Activated B cell treated with CpG ODN at 0.5 μM for 24 hours (primary cell): ENCODE data around the gene ZNF366. TPM values are rescaled to one million over a fixed set of nuclear protein-coding genes. Genes with fewer than 3 reads are reported as not detected.

Experiments used
- ATAC-seq: fragments of 200-7000 bp; cut with Tn5 transposase; one replicate; pipeline ENCODE4 v1.10.0; 2021; ENCODE audit warnings: low read depth, mild to moderate bottlenecking, moderate library complexity
- CTCF ChIA-PET: fragments of 350-600 bp; sonication (Branson Sonifier 250); formaldehyde crosslinking; loops from one replicate; lab custom pipeline; 2021; ENCODE audit warnings: antibody characterized with exemption; lab: Charles Lee
- POLR2A ChIA-PET: fragments of 350-600 bp; sonication (Branson Sonifier 250); formaldehyde crosslinking; loops from one replicate; lab custom pipeline; 2021; ENCODE audit warnings: antibody characterized with exemption; lab: Charles Lee
- DNase-seq: peaks from one replicate; pipeline ENCODE4 v3.0.0; 2022
- H3K27ac Mint-ChIP-seq: one replicate; pipeline ENCODE4 v1.8.0; 2020; ENCODE audit warnings: mixed read lengths
- H3K27me3 Mint-ChIP-seq: one replicate; pipeline ENCODE4 v1.8.0; 2021; ENCODE audit warnings: mixed read lengths
- H3K36me3 Mint-ChIP-seq: one replicate; pipeline ENCODE4 v1.8.0; 2021; ENCODE audit warnings: low read depth, mixed read lengths
- H3K4me1 Mint-ChIP-seq: one replicate; pipeline ENCODE4 v1.8.0; 2021; ENCODE audit warnings: mixed read lengths
- H3K4me3 Mint-ChIP-seq: one replicate; pipeline ENCODE4 v1.8.0; 2020; ENCODE audit warnings: mild to moderate bottlenecking, mixed read lengths
- H3K9me3 Mint-ChIP-seq: one replicate; pipeline ENCODE4 v1.8.0; 2020; ENCODE audit warnings: mixed read lengths
- CTCF ChIP-seq: fragments of 200-600 bp; IDR thresholded peaks from one replicate; pipeline ENCODE4 v1.8.0; 2022; ENCODE audit warnings: antibody characterized with exemption, mild to moderate bottlenecking
- intact Hi-C: fragments of 100-400 bp; cut with micrococcal nuclease; formaldehyde crosslinking; loops from one replicate; pipeline ENCODE4 v1.15.1; 2024
- total RNA-seq: library from RNA; stranded (reverse); gene quantifications from 2 replicates; pipeline ENCODE4 v1.2.3, GENCODE V29; 2022

The ZNF366 gene
- total RNA-seq, 1 donor from 2014 or later: not detected

GRCh38 chr5:72479921-72480320 lies 27.3 kb downstream of the ZNF366 start:
- intact Hi-C loops: no loop called here
- ChIA-PET CTCF (no interaction called here), POLR2A (no interaction called here)
- H3K4me1 Mint-ChIP-seq: no peaks in the 10 kb centered on the region
- no peak overlapping the region for H3K27ac Mint-ChIP-seq
- DNase-seq (no peak), ATAC-seq (no peak)
- no peak overlapping the region for H3K4me3 Mint-ChIP-seq
- no peaks in the 10 kb centered on the region for H3K36me3 Mint-ChIP-seq
- no peak for TF ChIP-seq CTCF
- no peaks in the 10 kb centered on the region for H3K9me3 Mint-ChIP-seq
- peaks cover 13% of the 10 kb centered on the region for H3K27me3 Mint-ChIP-seq

- TF ChIP-seq CTCF: no peak
These were observed 28.5 kb downstream of the ZNF366 start for GRCh38 chr5:72478684-72479083.

GRCh38 chr5:72478276-72478675 lies 28.9 kb downstream of the ZNF366 start:
- no peaks in the 10 kb centered on the region for H3K36me3 Mint-ChIP-seq
- intact Hi-C loops: no loop called here
- no peaks in the 10 kb centered on the region for H3K4me1 Mint-ChIP-seq
- CTCF ChIA-PET: no interaction called here
- ATAC-seq (no peak), DNase-seq (no peak)
- POLR2A ChIA-PET: no interaction called here
- no peak overlapping the region for H3K27ac Mint-ChIP-seq
- H3K9me3 Mint-ChIP-seq: no peaks in the 10 kb centered on the region
- TF ChIP-seq CTCF: no peak
- no peak overlapping the region for H3K4me3 Mint-ChIP-seq
- peaks cover 14% of the 10 kb centered on the region for H3K27me3 Mint-ChIP-seq

More at GRCh38 chr5:72478684-72479083, 28.5 kb downstream of the ZNF366 start:
- Mint-ChIP-seq H3K4me1 (no peaks in the 10 kb centered on the region), H3K36me3 (no peaks in the 10 kb centered on the region), H3K27me3 (peaks cover 13% of the 10 kb centered on the region), H3K4me3 (no peak overlapping the region), H3K9me3 (no peaks in the 10 kb centered on the region), H3K27ac (no peak overlapping the region)
- ATAC-seq: no peak
- intact Hi-C loops: no loop called here
- no peak for DNase-seq
- POLR2A ChIA-PET: no interaction called here
- CTCF ChIA-PET: no interaction called here

- H3K9me3 Mint-ChIP-seq: no peaks in the 10 kb centered on the region
- ChIA-PET CTCF (no interaction called here), POLR2A (no interaction called here)
- no peak for ATAC-seq
- no peak overlapping the region for H3K27ac Mint-ChIP-seq
- DNase-seq: no peak
- no peaks in the 10 kb centered on the region for H3K4me1 Mint-ChIP-seq
- H3K4me3 Mint-ChIP-seq: no peak overlapping the region
- intact Hi-C loops: no loop called here
- no peaks in the 10 kb centered on the region for H3K36me3 Mint-ChIP-seq
- peaks cover 20% of the 10 kb centered on the region for H3K27me3 Mint-ChIP-seq
- no peak for TF ChIP-seq CTCF
These were observed 29.6 kb downstream of the ZNF366 start for GRCh38 chr5:72477644-72478043.

- Mint-ChIP-seq H3K9me3 (no peaks in the 10 kb centered on the region), H3K36me3 (no peaks in the 10 kb centered on the region), H3K4me3 (no peak overlapping the region), H3K27ac (no peak overlapping the region), H3K4me1 (no peaks in the 10 kb centered on the region), H3K27me3 (peaks cover 18% of the 10 kb centered on the region)
- intact Hi-C loops: no loop called here
- no peak for ATAC-seq
- POLR2A ChIA-PET: no interaction called here
- no peak for TF ChIP-seq CTCF
- no peak for DNase-seq
- CTCF ChIA-PET: no interaction called here
These were observed 30.0 kb downstream of the ZNF366 start for GRCh38 chr5:72477176-72477575.
